AG09309 (cell line): ENCODE measurements around the gene GRIN2C.

ENCODE experiments used
- DNase-seq: peaks from one replicate; pipeline ENCODE4 v3.0.0-alpha.2; 2010; ENCODE audit warnings: low read depth
- H3K4me3 ChIP-seq: 2 replicates; pipeline ENCODE4 v1.5.1; 2011; ENCODE audit warnings: mild to moderate bottlenecking, low read depth, low read length, moderate library complexity; ENCODE audit not compliant: control insufficient read depth
- CTCF ChIP-seq: IDR thresholded peaks from 2 replicates; pipeline ENCODE4 v1.5.1; 2011; ENCODE audit warnings: mild to moderate bottlenecking, low read depth, low read length, inconsistent platforms; ENCODE audit not compliant: insufficient read depth, control insufficient read depth; ENCODE audit errors: missing control alignments

The GRIN2C gene

GRCh38 chr17:74863420-74864296 lies 4.0 kb upstream of the GRIN2C start:
- DNase-seq: no peak
- H3K4me3 ChIP-seq: no peak overlapping the region
- no peak for TF ChIP-seq CTCF

DNA sequence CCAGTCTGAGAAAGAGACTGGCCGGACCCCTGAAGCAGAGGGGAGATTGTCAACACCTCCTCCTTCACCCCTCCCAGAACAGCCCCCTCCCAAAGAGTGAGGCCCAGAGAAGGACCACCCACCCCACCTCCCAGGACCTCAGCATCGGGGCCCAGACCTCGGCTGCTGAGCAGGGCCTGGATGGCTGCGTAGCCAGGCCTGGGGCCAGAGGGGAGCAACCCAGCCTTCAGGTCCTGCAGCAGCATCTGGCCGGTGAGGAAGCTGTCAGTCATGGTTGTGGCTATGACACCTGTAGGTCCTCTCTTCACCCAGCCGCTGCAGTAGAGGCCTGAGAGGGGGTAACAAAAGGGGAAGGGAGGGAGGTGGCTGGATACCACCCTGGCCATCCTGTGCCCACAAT lies 3.2 kb upstream of the GRIN2C start:
- DNase-seq: no peak
- no peak overlapping the region for H3K4me3 ChIP-seq
- TF ChIP-seq CTCF: no peak

- DNase-seq: no peak
- no peak overlapping the region for H3K4me3 ChIP-seq
- TF ChIP-seq CTCF: peak; percentile 79
Observed at GRCh38 chr17:74862108-74862901, 2.6 kb upstream of the GRIN2C start.

GRCh38 chr17:74861662-74862107 lies 2.0 kb upstream of the GRIN2C start:
- H3K4me3 ChIP-seq: no peak overlapping the region
- no peak for DNase-seq
- no peak for TF ChIP-seq CTCF

GRCh38 chr17:74860872-74861661 lies 1.4 kb upstream of the GRIN2C start:
- no peak for DNase-seq
- TF ChIP-seq CTCF: no peak
- H3K4me3 ChIP-seq: no peak overlapping the region; the same call in 1 of the 2 replicates

GRCh38 chr17:74860229-74860871 lies 665 bp upstream of the GRIN2C start:
- TF ChIP-seq CTCF: no peak
- no peak for DNase-seq
- no peak overlapping the region for H3K4me3 ChIP-seq
